ENCODE data around the gene ATN1. TPM values are rescaled to one million over a fixed set of nuclear protein-coding genes. Genes with fewer than 3 reads are reported as not detected.

ATN1 gene
- total and polyA plus RNA-seq, 9 of the 15 experiments (the other 6 are each of a cell fraction or from before 2014, with no cell fraction given): 0.15 to 49.8 (median 2.7) TPM

GRCh38 chr12:6961695-6962284 lies 34.0 kb downstream of the ATN1 start (continued):
- TF ChIP-seq, protein P1, sequence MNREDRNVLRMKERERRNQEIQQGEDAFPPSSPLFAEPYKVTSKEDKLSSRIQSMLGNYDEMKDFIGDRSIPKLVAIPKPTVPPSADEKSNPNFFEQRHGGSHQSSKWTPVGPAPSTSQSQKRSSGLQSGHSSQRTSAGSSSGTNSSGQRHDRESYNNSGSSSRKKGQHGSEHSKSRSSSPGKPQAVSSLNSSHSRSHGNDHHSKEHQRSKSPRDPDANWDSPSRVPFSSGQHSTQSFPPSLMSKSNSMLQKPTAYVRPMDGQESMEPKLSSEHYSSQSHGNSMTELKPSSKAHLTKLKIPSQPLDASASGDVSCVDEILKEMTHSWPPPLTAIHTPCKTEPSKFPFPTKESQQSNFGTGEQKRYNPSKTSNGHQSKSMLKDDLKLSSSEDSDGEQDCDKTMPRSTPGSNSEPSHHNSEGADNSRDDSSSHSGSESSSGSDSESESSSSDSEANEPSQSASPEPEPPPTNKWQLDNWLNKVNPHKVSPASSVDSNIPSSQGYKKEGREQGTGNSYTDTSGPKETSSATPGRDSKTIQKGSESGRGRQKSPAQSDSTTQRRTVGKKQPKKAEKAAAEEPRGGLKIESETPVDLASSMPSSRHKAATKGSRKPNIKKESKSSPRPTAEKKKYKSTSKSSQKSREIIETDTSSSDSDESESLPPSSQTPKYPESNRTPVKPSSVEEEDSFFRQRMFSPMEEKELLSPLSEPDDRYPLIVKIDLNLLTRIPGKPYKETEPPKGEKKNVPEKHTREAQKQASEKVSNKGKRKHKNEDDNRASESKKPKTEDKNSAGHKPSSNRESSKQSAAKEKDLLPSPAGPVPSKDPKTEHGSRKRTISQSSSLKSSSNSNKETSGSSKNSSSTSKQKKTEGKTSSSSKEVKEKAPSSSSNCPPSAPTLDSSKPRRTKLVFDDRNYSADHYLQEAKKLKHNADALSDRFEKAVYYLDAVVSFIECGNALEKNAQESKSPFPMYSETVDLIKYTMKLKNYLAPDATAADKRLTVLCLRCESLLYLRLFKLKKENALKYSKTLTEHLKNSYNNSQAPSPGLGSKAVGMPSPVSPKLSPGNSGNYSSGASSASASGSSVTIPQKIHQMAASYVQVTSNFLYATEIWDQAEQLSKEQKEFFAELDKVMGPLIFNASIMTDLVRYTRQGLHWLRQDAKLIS (CRISPR knock-in tag; IDR thresholded peaks at IDR 0.05): no peak
- no peak for TF ChIP-seq SPI1 (IDR thresholded peaks at IDR 0.05; ENCODE audit: borderline replicate concordance, low read depth, low read length)
- peak; percentile 23 for TF ChIP-seq KAT2B (IDR thresholded peaks at IDR 0.05; ENCODE audit: low read depth, low read length)
- no peak for TF ChIP-seq SRSF7 (optimal IDR thresholded peaks at IDR 0.05; ENCODE audit: low read depth, low read length)
- TF ChIP-seq, protein P2, sequence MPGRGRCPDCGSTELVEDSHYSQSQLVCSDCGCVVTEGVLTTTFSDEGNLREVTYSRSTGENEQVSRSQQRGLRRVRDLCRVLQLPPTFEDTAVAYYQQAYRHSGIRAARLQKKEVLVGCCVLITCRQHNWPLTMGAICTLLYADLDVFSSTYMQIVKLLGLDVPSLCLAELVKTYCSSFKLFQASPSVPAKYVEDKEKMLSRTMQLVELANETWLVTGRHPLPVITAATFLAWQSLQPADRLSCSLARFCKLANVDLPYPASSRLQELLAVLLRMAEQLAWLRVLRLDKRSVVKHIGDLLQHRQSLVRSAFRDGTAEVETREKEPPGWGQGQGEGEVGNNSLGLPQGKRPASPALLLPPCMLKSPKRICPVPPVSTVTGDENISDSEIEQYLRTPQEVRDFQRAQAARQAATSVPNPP (IDR thresholded peaks at IDR 0.05; ENCODE audit: borderline replicate concordance, insufficient read depth, insufficient read length): no peak
- TF ChIP-seq, protein P3, sequence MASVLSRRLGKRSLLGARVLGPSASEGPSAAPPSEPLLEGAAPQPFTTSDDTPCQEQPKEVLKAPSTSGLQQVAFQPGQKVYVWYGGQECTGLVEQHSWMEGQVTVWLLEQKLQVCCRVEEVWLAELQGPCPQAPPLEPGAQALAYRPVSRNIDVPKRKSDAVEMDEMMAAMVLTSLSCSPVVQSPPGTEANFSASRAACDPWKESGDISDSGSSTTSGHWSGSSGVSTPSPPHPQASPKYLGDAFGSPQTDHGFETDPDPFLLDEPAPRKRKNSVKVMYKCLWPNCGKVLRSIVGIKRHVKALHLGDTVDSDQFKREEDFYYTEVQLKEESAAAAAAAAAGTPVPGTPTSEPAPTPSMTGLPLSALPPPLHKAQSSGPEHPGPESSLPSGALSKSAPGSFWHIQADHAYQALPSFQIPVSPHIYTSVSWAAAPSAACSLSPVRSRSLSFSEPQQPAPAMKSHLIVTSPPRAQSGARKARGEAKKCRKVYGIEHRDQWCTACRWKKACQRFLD (CRISPR knock-in tag; IDR thresholded peaks at IDR 0.05): no peak; the same call in 1 of the 2 replicates
- no peak for TF ChIP-seq PTTG1 (tag; IDR thresholded peaks at IDR 0.05; ENCODE audit: low read depth)
- no peak for TF ChIP-seq ARNT (IDR thresholded peaks at IDR 0.05)
- peak; percentile 83 for TF ChIP-seq POLR2A (conservative IDR thresholded peaks at IDR 0.05)
- peak; percentile 13 for TF ChIP-seq HDAC3 (IDR thresholded peaks at IDR 0.05; ENCODE audit: borderline replicate concordance, partially characterized antibody)
- peak; percentile 50; the same call in 1 of the 2 replicates for TF ChIP-seq PML (IDR thresholded peaks at IDR 0.05; ENCODE audit: low read length)
- no peak for TF ChIP-seq NEUROD1 (IDR thresholded peaks at IDR 0.05; ENCODE audit: borderline replicate concordance, low read depth, low read length, partially characterized antibody)
- TF ChIP-seq RCOR1 (IDR thresholded peaks at IDR 0.05; ENCODE audit: borderline replicate concordance in 1 of 2, low read depth in 2 of 2, low read length in 2 of 2): 0 out of 4 replicates have a peak, but pooled peaks of 1 of the 2 experiments have one; percentile 13
- no peak for TF ChIP-seq ZNF354B (CRISPR knock-in tag; IDR thresholded peaks at IDR 0.05)
- TF ChIP-seq EGR1 (conservative IDR thresholded peaks at IDR 0.05): peak; percentile 16; the same call in 1 of the 2 replicates
- TF ChIP-seq POLR2B (IDR thresholded peaks at IDR 0.05; ENCODE audit: low read depth, partially characterized antibody): peak; percentile 63
- TF ChIP-seq SMARCA4 (IDR thresholded peaks at IDR 0.05): peak; percentile 54
- no peak for TF ChIP-seq ELK3 (CRISPR knock-in tag; IDR thresholded peaks at IDR 0.05)

Data from K562 (cell line).